Mesenchymal stem cell (in vitro differentiated cells and primary cell): ENCODE data around the gene MORN2.

ENCODE experiments used
- DNase-seq: peaks from one replicate; pipeline ENCODE4 v3.0.0-alpha.2; 2013
- H2AFZ ChIP-seq: one replicate; pipeline ENCODE4 v1.6.1; 2013; ENCODE audit warnings: low read depth, mild to moderate bottlenecking, control low read depth, inconsistent platforms, low read length, moderate library complexity
- H2AK5ac ChIP-seq: 2 replicates; pipeline ENCODE4 v1.6.1; 2013; ENCODE audit warnings: low read length, moderate library complexity, mild to moderate bottlenecking, inconsistent platforms; ENCODE audit not compliant: severe bottlenecking
- H2BK120ac ChIP-seq: one replicate; pipeline ENCODE4 v1.6.1; 2013; ENCODE audit warnings: low read depth, mild to moderate bottlenecking, inconsistent platforms, low read length, moderate library complexity
- H2BK12ac ChIP-seq, 2 experiments: one replicate each; pipeline ENCODE4 v1.6.1; 2013; ENCODE audit warnings: inconsistent platforms in 2 of 2, low read length in 2 of 2, mild to moderate bottlenecking in 2 of 2, moderate library complexity in 2 of 2, control low read depth in 1 of 2
- H2BK15ac ChIP-seq: one replicate; pipeline ENCODE4 v1.6.1; 2013; ENCODE audit warnings: mild to moderate bottlenecking, low read depth, inconsistent platforms; ENCODE audit not compliant: poor library complexity, severe bottlenecking
- H2BK5ac ChIP-seq: 2 replicates; pipeline ENCODE4 v1.6.1; 2013; ENCODE audit warnings: low read depth, mild to moderate bottlenecking, low read length, control low read depth, inconsistent platforms; ENCODE audit not compliant: poor library complexity, severe bottlenecking
- H3K14ac ChIP-seq, 2 experiments: one replicate each; pipeline ENCODE4 v1.6.1; 2013; ENCODE audit warnings: inconsistent platforms in 2 of 2, low read length in 2 of 2, control low read depth in 1 of 2, mild to moderate bottlenecking in 1 of 2, moderate library complexity in 1 of 2
- H3K18ac ChIP-seq, 2 experiments: one replicate each; pipeline ENCODE4 v1.6.1; 2013; ENCODE audit warnings: inconsistent platforms in 2 of 2, low read length in 2 of 2, control low read depth in 1 of 2, low read depth in 1 of 2, mild to moderate bottlenecking in 1 of 2
- H3K23ac ChIP-seq, 2 experiments: one replicate each; pipeline ENCODE4 v1.6.1; 2013; ENCODE audit warnings: inconsistent platforms in 2 of 2, low read length in 2 of 2, mild to moderate bottlenecking in 2 of 2, moderate library complexity in 2 of 2, control low read depth in 1 of 2
- H3K27ac ChIP-seq: 2 replicates; pipeline ENCODE4 v1.5.1; 2013; ENCODE audit warnings: mild to moderate bottlenecking, moderate library complexity, low read length, control low read depth, inconsistent platforms; ENCODE audit not compliant: poor library complexity, severe bottlenecking
- H3K27me3 ChIP-seq, 2 experiments: 2 replicates each; pipeline versions ENCODE4 v1.6.1 to v1.7.0; 2013; ENCODE audit warnings: low read length in 2 of 2, mild to moderate bottlenecking in 2 of 2, moderate library complexity in 2 of 2, control low read depth in 1 of 2, inconsistent platforms in 1 of 2; ENCODE audit not compliant: control insufficient read depth in 1 of 2, insufficient read depth in 1 of 2
- H3K36me3 ChIP-seq, 2 experiments: 2 replicates each; pipeline versions ENCODE4 v1.6.1 to v1.7.0; 2013; ENCODE audit warnings: low read length in 2 of 2, control low read depth in 1 of 2, inconsistent platforms in 1 of 2, low read depth in 1 of 2, mild to moderate bottlenecking in 1 of 2; ENCODE audit not compliant: insufficient read depth in 2 of 2, control insufficient read depth in 1 of 2
- H3K4ac ChIP-seq, 2 experiments: one replicate each; pipeline ENCODE4 v1.6.1; 2013; ENCODE audit warnings: inconsistent platforms in 2 of 2, low read length in 2 of 2, mild to moderate bottlenecking in 2 of 2, moderate library complexity in 2 of 2, control low read depth in 1 of 2, low read depth in 1 of 2
- H3K4me1 ChIP-seq: 2 replicates; pipeline ENCODE4 v1.6.1; 2013; ENCODE audit warnings: low read depth, low read length, control low read depth; ENCODE audit not compliant: control insufficient read depth, insufficient read depth
- H3K4me2 ChIP-seq: 2 replicates; pipeline ENCODE4 v1.6.1; 2013; ENCODE audit warnings: low read length, mild to moderate bottlenecking, inconsistent platforms; ENCODE audit not compliant: poor library complexity, severe bottlenecking
- H3K4me3 ChIP-seq, 2 experiments: 2 replicates each; pipeline versions ENCODE4 v1.5.1 to v1.7.0; 2013; ENCODE audit warnings: low read length in 2 of 2, mild to moderate bottlenecking in 2 of 2, control low read depth in 1 of 2, low read depth in 1 of 2; ENCODE audit not compliant: insufficient read depth in 1 of 2
- H3K79me1 ChIP-seq: replicated peaks from 2 replicates; pipeline ENCODE4 v1.6.1; 2013; ENCODE audit warnings: mild to moderate bottlenecking, control low read depth, low read length, inconsistent platforms; ENCODE audit not compliant: poor library complexity, severe bottlenecking
- H3K9ac ChIP-seq: 2 replicates; pipeline ENCODE4 v1.7.0; 2013; ENCODE audit warnings: mild to moderate bottlenecking, low read length, moderate library complexity
- H3K9me3 ChIP-seq: 2 replicates; pipeline ENCODE4 v1.7.0; 2013; ENCODE audit warnings: mild to moderate bottlenecking, low read length; ENCODE audit not compliant: control insufficient read depth
- H4K8ac ChIP-seq: one replicate; pipeline ENCODE4 v1.6.1; 2013; ENCODE audit warnings: inconsistent platforms, mild to moderate bottlenecking, low read length, moderate library complexity
- H4K91ac ChIP-seq: one replicate; pipeline ENCODE4 v1.6.1; 2013; ENCODE audit warnings: mild to moderate bottlenecking, low read length, inconsistent platforms
- WGBS: methylation state at CpG from one replicate; pipeline ENCODE4 v1.1.7; 2013; ENCODE audit warnings: mixed read lengths; 5-methylcytosine and 5-hydroxymethylcytosine counted together

The MORN2 gene

DNA sequence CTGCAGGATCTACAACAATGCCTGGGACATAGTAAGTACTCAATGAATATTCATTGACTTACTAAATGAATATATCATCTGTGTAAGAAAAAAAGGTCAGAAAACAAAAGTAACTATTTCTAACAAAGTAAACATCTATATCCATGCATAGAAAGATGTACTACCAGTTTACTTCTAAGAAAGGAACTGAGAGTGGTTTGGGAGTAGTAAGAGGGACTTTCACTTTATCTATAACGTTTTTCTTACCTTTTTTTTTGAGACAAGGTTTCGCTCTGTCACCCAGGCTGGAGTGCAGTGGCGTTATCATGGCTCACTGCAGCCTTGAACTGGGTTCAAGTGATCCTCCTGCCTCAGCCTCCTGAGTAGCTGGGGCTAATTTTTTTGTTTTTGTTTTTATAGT, 25.7 kb upstream of the MORN2 start:
- Histone ChIP-seq H2BK5ac (no peak overlapping the region), H4K91ac (no peak overlapping the region), H2BK15ac (no peak overlapping the region), H3K4me1 (no peaks in the 10 kb centered on the region), H2BK12ac (no peak overlapping the region), H4K8ac (no peak overlapping the region), H3K4me2 (no peak overlapping the region), H3K4ac (no peak overlapping the region), H3K27ac (no peak overlapping the region), H2AFZ (no peak overlapping the region), H3K4me3 (no peak overlapping the region), H3K36me3 (peaks cover 19 to 60% of the 10 kb centered on the region in 2 experiments), H3K27me3 (no peaks in the 10 kb centered on the region), H2BK120ac (no peak overlapping the region), H2AK5ac (no peak overlapping the region), H3K9me3 (no peaks in the 10 kb centered on the region), H3K79me1 (no peaks in the 10 kb centered on the region), H3K9ac (no peak overlapping the region), H3K23ac (no peak overlapping the region), H3K14ac (no peak overlapping the region), H3K18ac (no peak overlapping the region)
- no peak for DNase-seq
- WGBS: 97% methylated on average over 3 of the region's 3 CpGs

DNA sequence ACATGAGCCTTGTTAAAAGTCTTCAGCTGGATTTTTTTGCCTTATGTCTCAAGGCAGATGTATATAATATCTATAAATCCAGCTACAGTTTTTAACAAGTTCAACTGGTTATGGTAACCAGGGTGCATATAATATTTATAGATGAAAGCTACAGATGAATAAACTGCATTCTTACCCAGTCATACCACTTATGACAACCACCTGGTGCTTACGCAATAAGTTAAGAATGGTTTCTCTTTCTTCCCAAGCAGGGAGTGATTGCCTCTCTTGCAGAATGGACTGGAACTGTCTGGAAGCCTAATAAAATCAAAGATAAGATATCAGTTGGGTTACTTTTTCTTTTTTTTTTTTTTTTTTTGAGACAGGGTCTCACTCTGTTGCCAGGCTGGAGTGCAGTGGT, 19.6 kb upstream of the MORN2 start:
- H3K9ac ChIP-seq: no peak overlapping the region
- H2BK5ac ChIP-seq: no peak overlapping the region
- no peak overlapping the region for H2AK5ac ChIP-seq
- no peak overlapping the region for H3K18ac ChIP-seq
- H4K8ac ChIP-seq: no peak overlapping the region
- 100% methylated on average over 1 of the region's 1 CpG for WGBS
- H3K36me3 ChIP-seq: peaks cover 24 to 81% of the 10 kb centered on the region in 2 experiments
- no peak overlapping the region for H3K23ac ChIP-seq
- no peak overlapping the region for H3K14ac ChIP-seq
- no peaks in the 10 kb centered on the region for H3K4me1 ChIP-seq
- H2AFZ ChIP-seq: no peak overlapping the region
- H3K27ac ChIP-seq: no peak overlapping the region
- H2BK12ac ChIP-seq: no peak overlapping the region
- no peaks in the 10 kb centered on the region for H3K27me3 ChIP-seq
- H2BK120ac ChIP-seq: no peak overlapping the region
- H3K9me3 ChIP-seq: no peaks in the 10 kb centered on the region
- no peak overlapping the region for H2BK15ac ChIP-seq
- no peak overlapping the region for H3K4me3 ChIP-seq
- peak; percentile 19 for DNase-seq
- H3K79me1 ChIP-seq: peaks cover 5% of the 10 kb centered on the region
- H4K91ac ChIP-seq: no peak overlapping the region
- no peak overlapping the region for H3K4ac ChIP-seq
- H3K4me2 ChIP-seq: no peak overlapping the region

GRCh38 chr2:38862476-38862875, 13.3 kb upstream of the MORN2 start:
- H3K9ac ChIP-seq: no peak overlapping the region
- no peak overlapping the region for H3K23ac ChIP-seq
- peaks cover 1% of the 10 kb centered on the region for H3K4me1 ChIP-seq
- H2BK12ac ChIP-seq: no peak overlapping the region
- no peak overlapping the region for H4K8ac ChIP-seq
- no peaks in the 10 kb centered on the region for H3K27me3 ChIP-seq
- H2BK5ac ChIP-seq: no peak overlapping the region
- H3K4me2 ChIP-seq: no peak overlapping the region
- H2BK120ac ChIP-seq: no peak overlapping the region
- no peak overlapping the region for H2AK5ac ChIP-seq
- H2AFZ ChIP-seq: no peak overlapping the region
- H4K91ac ChIP-seq: no peak overlapping the region
- H3K9me3 ChIP-seq: no peaks in the 10 kb centered on the region
- peak overlapping the region; percentile 67 for H3K27ac ChIP-seq
- H3K4me3 ChIP-seq: no peak overlapping the region
- H3K36me3 ChIP-seq: peaks cover 10 to 72% of the 10 kb centered on the region in 2 experiments
- no peak overlapping the region for H3K18ac ChIP-seq
- no peak overlapping the region for H2BK15ac ChIP-seq
- DNase-seq: no peak
- H3K79me1 ChIP-seq: peaks cover 12% of the 10 kb centered on the region
- no peak overlapping the region for H3K4ac ChIP-seq
- H3K14ac ChIP-seq: no peak overlapping the region

DNA sequence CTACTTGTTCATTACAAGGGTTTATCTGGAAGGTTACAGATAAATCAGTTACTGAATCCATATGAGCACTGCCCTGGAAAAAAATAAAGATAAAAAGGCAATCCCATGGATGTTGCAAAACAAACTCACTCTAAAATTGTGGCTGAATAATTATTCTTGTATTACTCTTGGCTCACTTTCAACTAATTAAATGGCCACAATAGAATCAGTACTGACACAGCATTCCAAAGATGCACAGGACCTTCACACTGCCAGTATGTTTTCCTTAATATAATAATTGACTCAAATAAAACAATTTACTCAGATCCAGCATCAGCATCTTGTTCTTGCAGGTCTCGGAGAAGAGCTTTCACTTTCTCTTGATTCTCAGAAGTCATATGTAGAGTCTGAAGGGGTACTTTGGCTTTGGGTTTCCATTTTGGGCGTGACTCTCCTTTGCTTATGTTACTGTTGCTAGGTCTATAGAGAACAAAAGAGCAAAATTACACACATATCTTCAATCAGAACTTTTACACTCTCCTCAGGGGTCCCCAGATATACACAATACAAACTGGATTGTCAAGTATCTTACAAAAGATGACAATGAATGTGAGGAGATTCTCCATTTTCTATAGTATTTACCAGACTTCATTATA, 12.6 kb upstream of the MORN2 start:
- Histone ChIP-seq H3K4me2 (no peak overlapping the region), H3K36me3 (peaks cover 6 to 71% of the 10 kb centered on the region in 2 experiments), H3K4me1 (peaks cover 1% of the 10 kb centered on the region), H4K91ac (no peak overlapping the region), H3K27me3 (no peaks in the 10 kb centered on the region), H3K14ac (no peak overlapping the region), H3K4ac (no peak overlapping the region), H3K27ac (peak overlapping the region; percentile 67), H2BK12ac (no peak overlapping the region), H3K9me3 (no peaks in the 10 kb centered on the region), H2BK5ac (no peak overlapping the region), H3K23ac (no peak overlapping the region), H3K79me1 (peaks cover 15% of the 10 kb centered on the region), H3K4me3 (no peak overlapping the region), H3K18ac (no peak overlapping the region), H2BK15ac (no peak overlapping the region), H2AK5ac (no peak overlapping the region), H2AFZ (no peak overlapping the region), H3K9ac (no peak overlapping the region), H2BK120ac (no peak overlapping the region), H4K8ac (no peak overlapping the region)
- DNase-seq: no peak
- 100% methylated on average over 1 of the region's 2 CpGs for WGBS
